ENCODE results near the gene IGLL5. TPM values are rescaled to one million over a fixed set of nuclear protein-coding genes. Genes with fewer than 3 reads are reported as not detected.

IGLL5 gene
- total and polyA plus RNA-seq, 11 donors, result 0.23 to 2.6 (median 0.78) TPM; not detected in 4

GRCh38 chr22:22893891-22894739 is 6.5 kb downstream of the IGLL5 start:
- H3K9me3 ChIP-seq, result no peaks in the 10 kb centered on the region
- 60 to 85% (median 73%) methylated on average over 4 to 9 of the region's 9 CpGs for WGBS, 4 donors
- H3K36me3 ChIP-seq, result no peaks in the 10 kb centered on the region
- no peak overlapping the region for H3K4me3 ChIP-seq
- H3K4me1 ChIP-seq, result no peaks in the 10 kb centered on the region
- ATAC-seq (peak in 1 of 4 donors; percentile 15), DNase-seq (no peak)
- intact Hi-C loops (cut with DNase I), result no loop called here
- no peak overlapping the region for H3K27ac ChIP-seq
- TF ChIP-seq, protein P1, sequence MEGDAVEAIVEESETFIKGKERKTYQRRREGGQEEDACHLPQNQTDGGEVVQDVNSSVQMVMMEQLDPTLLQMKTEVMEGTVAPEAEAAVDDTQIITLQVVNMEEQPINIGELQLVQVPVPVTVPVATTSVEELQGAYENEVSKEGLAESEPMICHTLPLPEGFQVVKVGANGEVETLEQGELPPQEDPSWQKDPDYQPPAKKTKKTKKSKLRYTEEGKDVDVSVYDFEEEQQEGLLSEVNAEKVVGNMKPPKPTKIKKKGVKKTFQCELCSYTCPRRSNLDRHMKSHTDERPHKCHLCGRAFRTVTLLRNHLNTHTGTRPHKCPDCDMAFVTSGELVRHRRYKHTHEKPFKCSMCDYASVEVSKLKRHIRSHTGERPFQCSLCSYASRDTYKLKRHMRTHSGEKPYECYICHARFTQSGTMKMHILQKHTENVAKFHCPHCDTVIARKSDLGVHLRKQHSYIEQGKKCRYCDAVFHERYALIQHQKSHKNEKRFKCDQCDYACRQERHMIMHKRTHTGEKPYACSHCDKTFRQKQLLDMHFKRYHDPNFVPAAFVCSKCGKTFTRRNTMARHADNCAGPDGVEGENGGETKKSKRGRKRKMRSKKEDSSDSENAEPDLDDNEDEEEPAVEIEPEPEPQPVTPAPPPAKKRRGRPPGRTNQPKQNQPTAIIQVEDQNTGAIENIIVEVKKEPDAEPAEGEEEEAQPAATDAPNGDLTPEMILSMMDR (IDR thresholded peaks at IDR 0.05), result no peak
- TF ChIP-seq POLR2A (IDR thresholded peaks at IDR 0.05), result no peak
- peaks cover 0 to 21% (median 10%) of the 10 kb centered on the region in 9 donors for H3K27me3 ChIP-seq

GRCh38 chr22:22894740-22895731 is 7.4 kb downstream of the IGLL5 start:
- WGBS, 4 donors, result 79 to 80% (median 80%) methylated on average over 16 to 17 of the region's 17 CpGs
- Histone ChIP-seq H3K27me3 (peaks cover 0 to 21% (median 10%) of the 10 kb centered on the region in 9 donors), H3K36me3 (no peaks in the 10 kb centered on the region), H3K9me3 (no peaks in the 10 kb centered on the region), H3K4me3 (no peak overlapping the region), H3K4me1 (no peaks in the 10 kb centered on the region), H3K27ac (no peak overlapping the region)
- DNase-seq (peak in 1 of 5 donors; percentile 7), ATAC-seq (no peak)
- TF ChIP-seq, protein P1 (IDR thresholded peaks at IDR 0.05), result no peak
- TF ChIP-seq POLR2A (IDR thresholded peaks at IDR 0.05), result no peak
- intact Hi-C loops (cut with DNase I), result no loop called here

GRCh38 chr22:22895776-22896445 is 8.3 kb downstream of the IGLL5 start:
- Histone ChIP-seq H3K4me1 (no peaks in the 10 kb centered on the region), H3K9me3 (no peaks in the 10 kb centered on the region), H3K27me3 (peaks cover 0 to 21% (median 10%) of the 10 kb centered on the region in 9 donors), H3K4me3 (no peak overlapping the region), H3K36me3 (no peaks in the 10 kb centered on the region), H3K27ac (no peak overlapping the region)
- peak in 1 of 5 donors; percentile 12 for DNase-seq
- TF ChIP-seq, protein P1 (IDR thresholded peaks at IDR 0.05), result no peak
- TF ChIP-seq POLR2A (IDR thresholded peaks at IDR 0.05), result no peak
- ATAC-seq, result no peak
- 69 to 77% (median 74%) methylated on average over 6 of the region's 6 CpGs for WGBS, 4 donors
- intact Hi-C loops (cut with DNase I), result no loop called here

Measured in heart left ventricle (tissue), 16 donors.